ENCODE data around the gene LIMS2. TPM values are rescaled to one million over a fixed set of nuclear protein-coding genes. Genes with fewer than 3 reads are reported as not detected.

LIMS2 gene
- total RNA-seq, 1 experiment from 2014 or later, result 9.0 TPM

Other genes with a start within 250 kb of the LIMS2 start
- 73.7 and 127 TPM in 2 replicates for gene IWS1, start 149.0 kb downstream of the LIMS2 start, total RNA-seq (2014; rRNA removed; shearing (Covaris generic))
- 1.2 and 1.8 TPM in 2 replicates for gene MYO7B, start 139.8 kb downstream of the LIMS2 start, total RNA-seq (2014; rRNA removed; shearing (Covaris generic))
- not detected in 2 replicates for gene GPR17, start 29.4 kb downstream of the LIMS2 start, total RNA-seq (2014; rRNA removed; shearing (Covaris generic))
- gene SFT2D3, start 26.0 kb upstream of the LIMS2 start, total RNA-seq (2014; rRNA removed; shearing (Covaris generic)), result 11.2 and 11.4 TPM in 2 replicates
- 19.7 and 36.6 TPM in 2 replicates for gene WDR33, start 135.6 kb upstream of the LIMS2 start, total RNA-seq (2014; rRNA removed; shearing (Covaris generic))
- 25.2 and 25.8 TPM in 2 replicates for gene POLR2D, start 182.6 kb upstream of the LIMS2 start, total RNA-seq (2014; rRNA removed; shearing (Covaris generic))
- gene AMMECR1L, start 210.4 kb upstream of the LIMS2 start, total RNA-seq (2014; rRNA removed; shearing (Covaris generic)), result 15.7 and 18.9 TPM in 2 replicates